DMS53 (cell line): ENCODE data around the gene CCDC9.
"Not testable (repeated sequence)": the region's sequence is repeated elsewhere in the genome, so short reads cannot be mapped to it uniquely, and the experiment has no call there.

Source experiments
- DNase-seq: peaks from one replicate; lab custom pipeline; 2025; lab: John Stamatoyannopoulos, UW

CCDC9 gene

DNA sequence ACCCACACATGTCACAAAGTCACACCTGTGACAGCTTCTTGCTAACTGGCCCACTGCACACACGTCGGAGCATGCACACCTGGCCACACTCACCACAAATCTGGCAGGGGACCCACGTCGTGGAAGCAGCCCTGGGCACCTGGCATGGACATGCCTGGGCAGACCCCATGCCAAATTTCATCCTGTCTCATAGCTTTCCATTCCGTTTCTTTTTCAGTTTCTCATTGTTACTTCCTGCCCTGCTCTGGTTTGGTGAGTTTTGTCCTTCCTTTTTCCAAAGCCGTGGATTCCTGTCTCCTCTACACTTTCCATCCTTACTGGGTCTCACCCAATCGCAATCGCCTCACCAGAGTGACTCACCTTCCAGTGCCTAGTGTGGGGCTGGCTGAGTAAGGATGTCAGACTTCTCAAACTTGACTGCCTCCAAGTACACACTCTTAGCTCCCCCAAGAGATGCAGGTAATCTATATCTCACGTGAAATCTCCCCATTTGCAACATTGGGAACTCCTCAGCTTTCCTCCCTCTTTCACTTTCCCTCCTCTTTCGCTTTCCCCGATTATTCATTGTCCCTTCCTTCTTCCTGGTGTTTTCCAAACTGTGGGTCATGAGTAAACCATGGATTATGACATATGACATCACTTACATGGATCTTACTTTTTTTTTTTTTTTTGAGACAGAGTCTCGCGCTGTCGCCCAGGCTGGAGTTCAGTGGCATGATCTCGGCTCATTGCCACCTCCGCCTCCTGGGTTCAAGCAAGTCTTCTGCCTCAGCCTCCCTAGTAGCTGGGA is 23.7 kb upstream of the CCDC9 start:
- DNase-seq: peak; percentile 76

DNA sequence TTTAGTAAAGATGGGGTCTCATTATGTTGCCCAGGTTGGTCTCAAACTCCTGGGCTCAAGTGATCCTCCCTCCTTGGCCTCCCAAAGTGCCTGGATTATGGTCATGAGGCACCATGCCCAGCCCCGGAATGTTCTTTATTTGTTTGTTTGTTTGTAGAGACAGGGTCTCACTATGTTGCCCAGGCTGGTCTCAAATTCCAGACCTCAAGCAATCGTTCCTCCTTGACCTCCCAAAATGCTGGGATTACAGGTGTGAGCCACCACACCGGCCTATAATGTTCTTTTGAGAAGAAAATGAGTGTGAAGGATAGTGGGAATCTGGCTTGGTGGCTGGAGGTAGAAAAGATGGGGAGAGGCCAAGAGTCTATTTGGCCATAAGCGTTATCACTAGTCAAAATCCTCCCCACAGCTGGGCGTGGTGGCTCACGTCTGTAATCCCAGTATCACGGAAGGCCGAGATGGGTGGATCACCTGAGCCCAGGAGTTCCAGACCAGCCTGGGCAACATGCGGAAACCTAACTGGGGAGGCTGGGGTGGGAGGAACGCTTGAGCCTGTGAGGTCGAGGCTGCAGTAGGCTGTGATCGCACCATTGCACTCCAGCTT is 20.2 kb upstream of the CCDC9 start:
- no peak for DNase-seq

DNA sequence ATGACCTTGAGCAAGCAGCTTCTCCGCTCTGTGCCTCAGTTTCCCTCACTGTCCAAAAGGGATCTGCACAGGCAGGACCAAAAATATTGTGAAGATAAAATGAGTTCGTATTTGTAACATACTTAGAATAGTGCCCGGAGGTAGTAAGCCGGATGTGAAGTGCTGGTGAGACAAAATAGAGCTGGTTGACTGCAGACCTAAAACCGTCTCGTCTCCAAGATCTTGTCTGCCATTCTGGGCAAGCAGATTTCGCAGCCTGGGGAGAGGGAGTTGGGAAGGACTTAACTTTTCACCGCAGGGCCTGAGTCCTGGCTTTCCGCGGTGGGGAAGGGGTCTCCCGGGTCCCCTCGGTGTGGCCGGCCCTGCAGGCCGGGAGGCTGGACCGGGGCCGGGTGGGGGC is 17.2 kb upstream of the CCDC9 start:
- DNase-seq: peak; percentile 58

DNA sequence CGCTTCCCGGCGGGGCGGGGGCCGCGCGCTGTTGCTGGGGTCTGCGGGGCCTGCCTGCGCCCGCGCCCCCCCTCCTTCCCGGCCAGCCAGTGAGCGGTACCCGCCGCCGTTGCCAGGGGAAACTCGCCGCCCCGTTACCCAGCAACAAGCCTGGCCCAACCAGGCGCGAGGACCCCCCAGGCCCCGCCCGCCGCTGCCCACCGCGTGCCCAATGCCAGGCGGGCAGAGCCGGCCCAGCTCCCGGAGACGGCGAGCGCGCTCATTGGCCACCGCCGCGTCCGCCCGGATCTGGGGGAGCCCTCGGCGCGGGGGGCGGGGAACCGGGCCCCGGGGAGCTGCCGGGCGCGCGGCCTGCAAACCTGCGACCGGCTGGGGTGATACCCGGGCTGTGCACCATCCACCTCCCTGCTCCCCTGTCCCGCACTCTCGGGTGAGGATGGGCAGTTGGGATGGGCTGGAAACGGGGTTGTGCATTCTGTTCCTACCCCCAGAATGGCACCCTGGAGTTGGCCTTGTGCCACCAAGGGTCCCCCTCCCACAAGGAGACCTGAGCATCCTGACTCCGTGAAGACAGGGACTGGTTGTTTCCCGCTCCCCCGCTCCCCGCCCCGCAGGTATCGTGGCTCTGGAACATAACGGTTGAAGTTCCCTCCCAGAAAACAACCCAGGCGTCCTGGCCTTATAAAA is 16.6 kb upstream of the CCDC9 start:
- DNase-seq: peak; percentile 83

DNA sequence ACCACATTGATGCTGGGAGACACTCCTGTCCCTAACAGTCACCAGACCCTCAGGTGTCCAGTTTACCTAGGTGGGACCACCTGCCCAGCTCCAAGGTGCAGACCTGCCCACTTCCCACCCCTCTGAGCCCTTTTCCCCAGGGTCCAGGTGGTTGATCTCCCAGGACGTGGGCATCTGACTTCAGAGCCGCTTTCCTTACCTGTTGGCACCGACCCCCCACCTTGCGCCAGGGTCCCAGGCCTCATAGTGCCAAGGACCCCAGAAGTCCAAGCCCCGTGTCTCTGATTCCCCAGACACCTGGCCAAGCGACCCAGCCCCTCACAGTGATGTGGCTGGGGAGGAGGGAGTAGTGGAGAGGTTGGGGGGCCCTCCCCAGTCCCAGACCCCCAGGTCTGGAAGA is 15.8 kb upstream of the CCDC9 start:
- no peak for DNase-seq

DNA sequence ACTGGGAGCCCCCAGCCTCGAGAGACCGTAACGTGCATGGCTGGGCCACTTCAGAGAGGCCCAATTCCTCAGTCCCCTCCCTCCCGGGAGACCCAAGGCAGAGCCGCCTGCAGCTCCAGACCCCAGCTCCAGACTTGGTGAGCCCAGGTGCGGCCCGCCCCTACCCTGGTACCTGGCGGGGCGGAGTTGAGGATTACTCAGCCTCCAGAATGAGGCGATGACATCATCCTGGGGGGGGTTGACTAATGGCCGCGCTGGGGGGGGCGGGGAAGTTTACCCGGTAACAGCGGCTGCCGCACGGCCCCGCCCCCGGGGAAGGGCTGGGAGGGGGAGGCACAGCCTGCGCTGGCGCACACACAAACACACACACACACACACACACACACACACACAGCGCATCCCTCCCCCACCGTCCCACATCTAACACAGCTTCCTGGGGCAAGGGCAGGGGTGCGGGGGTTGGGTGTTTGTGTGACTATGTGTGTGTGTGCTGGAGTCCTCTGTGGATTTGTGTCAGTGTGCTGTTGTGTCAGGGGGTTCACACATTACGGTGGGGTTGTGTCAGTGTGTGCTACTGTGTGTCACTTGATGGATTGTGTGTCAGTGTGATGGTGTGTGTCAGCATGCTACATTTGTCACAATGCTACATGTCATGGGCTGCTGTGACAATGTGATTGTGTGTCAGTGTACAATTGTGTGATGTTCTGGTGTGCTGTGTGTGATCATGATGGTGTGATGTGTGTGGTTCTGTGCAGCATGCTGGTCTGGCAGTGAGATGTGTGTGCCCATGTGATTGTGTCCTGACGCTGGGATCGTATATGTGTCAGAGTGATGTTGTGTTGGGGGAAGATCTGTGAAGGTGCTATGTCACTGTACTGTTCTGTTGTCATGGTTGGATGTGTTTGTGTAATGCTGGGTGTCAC is 15.1 kb upstream of the CCDC9 start:
- DNase-seq: peak; percentile 99

DNA sequence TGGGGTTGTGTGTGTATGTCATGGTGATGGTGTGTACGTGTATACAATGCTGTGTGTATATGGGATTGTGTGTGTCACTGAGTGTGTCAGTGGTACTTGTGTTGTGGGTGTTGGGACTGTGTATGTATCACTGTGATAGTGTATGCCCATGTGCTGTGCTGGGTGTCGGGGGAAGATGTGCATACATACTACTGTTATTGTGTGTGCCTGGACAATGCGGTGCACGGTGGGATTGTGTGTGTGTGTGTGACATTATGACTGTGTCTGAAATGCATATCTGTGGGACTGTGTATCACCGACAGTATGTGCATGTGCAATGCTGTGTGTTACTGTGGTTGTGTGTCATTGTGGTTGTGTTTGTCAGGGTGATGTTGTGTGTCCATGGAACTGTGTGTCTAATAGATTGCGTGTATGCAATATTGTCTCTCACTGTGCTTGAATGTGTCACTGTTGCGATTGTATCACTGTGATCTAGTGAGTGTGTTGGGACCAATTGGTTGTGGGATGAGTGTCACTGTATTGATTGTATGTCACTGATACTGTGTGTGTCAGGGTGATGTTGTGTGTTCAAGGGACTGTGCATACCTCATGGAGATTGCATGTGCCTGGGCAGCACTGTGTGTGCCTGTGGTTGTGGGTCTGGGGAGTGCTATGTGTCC is 14.3 kb upstream of the CCDC9 start:
- DNase-seq: peak; percentile 48

DNA sequence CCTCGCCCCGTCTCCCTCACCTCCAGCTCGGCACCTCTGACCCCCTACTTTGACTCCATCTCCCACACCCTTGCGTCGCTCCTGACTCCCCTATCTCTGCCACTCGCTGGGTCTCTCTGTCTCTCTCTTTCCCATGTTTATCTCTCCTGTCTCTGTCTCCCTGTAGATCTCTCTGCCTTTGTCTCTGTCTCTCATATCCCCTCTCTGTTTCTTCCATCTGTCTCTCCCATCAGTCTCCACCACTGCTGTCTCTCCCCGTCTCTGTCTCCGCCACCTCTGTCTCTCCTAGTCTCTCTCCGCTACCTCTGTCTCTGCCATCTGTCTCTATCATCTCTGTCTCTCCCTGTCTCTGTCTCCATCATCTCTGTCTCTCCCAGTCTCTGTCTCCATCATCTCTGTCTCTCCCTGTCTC is 13.0 kb upstream of the CCDC9 start:
- no peak for DNase-seq

DNA sequence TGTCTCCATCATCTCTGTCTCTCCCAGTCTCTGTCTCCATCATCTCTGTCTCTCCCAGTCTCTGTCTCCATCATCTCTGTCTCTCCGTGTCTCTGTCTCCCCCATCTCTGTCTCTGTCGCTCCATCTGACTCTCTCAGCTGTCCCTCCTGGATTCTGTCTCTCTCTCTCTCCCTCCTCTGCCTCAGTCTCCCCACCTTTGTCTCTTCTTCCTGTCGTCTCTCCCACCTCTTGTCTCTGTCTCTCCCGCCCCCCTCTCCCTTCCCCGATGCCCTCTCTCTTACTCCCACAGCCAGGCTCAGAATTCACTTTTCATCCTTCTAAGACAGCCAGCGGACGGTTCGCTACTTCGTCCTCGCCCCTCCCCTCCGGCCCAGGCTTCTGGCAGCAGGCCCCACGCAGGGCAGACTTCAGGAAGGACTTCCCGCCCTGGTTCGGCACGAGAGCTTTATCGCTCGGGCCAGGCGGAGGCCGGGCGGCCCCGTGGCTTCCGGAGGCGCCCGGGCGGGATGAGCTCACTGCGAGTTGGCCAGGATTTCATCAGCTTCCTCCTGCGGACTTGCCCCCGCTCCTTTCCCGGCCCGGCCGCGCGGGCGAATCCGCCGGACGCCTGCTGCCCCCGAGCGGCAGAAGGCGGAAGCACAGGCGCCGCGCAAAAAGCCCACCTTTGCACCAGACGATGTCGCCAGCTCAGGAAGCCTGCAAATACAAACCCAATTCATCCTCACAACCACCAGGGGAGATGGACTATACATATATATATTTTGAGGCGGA is 12.4 kb upstream of the CCDC9 start:
- DNase-seq: peak; percentile 98

DNA sequence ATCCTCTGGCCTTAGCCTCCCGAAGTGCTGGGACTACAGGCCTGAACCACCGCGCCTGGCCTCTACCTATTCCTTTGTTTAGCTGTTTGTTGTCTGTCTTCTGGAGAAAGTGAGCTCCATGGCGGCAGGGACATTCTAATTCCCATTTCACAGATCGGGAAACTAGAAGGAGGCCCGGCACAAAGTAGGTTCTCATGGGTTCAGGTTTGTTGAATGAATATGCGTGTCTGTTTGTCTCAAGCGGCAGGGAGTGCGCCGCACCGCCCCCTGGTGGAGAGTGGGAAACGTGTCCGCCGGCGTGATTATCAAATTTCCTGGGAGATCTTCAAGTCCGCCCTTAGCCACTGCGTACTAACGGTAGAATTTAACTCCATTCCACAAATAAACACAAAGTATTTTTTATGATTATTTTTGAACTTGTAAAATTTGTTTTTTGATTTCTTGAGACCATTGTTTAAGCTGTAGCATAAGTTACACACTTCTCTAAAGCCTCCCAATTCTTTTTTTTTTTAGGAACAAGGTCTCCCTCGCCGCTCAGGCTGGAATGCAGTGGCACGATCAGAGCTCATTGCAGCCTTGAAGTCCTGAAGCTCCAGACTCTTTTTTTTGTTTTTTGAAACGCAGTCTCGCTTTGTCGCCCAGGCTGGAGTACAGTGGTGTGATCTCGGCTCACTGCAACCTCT is 8.9 kb upstream of the CCDC9 start:
- peak; percentile 84 for DNase-seq

DNA sequence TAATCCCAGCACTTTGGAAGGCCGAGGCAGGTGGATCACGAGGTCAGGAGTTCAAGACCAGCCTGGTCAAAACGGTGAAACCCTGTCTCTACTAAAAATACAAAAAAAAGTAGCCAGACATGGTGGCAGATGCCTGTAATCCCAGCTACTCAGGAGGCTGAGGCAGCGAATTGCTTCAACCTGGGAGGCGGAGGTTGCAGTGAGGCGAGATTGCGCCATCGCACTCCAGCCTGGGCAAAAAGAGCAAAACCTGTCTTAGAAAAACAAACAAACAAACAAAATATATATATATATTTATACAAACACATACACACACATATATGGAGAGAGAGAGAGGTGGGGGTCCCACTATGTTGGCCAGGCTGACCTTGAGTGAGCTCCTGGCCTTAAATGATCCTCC is 3.3 kb upstream of the CCDC9 start:
- DNase-seq: not testable (repeated sequence)

DNA sequence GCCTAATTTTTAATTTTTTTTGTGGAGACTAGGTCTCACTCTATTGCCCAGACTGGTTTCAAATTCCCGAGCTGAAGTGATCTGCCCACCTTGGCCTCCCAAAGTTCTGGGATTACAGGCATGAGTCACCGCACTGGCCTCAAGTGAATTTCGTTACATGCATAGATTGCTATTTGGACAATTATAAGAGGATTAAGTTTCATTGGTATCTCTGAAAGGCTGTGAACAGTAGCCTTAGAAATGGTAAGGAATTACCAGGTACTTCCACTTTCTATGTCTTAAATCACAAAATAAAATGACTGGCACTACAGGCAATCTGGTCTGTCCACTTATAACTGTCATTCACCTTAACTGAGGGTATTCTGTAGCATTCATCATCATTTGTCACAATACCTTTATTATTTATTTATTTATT is 2.9 kb upstream of the CCDC9 start:
- DNase-seq: peak; percentile 57

DNA sequence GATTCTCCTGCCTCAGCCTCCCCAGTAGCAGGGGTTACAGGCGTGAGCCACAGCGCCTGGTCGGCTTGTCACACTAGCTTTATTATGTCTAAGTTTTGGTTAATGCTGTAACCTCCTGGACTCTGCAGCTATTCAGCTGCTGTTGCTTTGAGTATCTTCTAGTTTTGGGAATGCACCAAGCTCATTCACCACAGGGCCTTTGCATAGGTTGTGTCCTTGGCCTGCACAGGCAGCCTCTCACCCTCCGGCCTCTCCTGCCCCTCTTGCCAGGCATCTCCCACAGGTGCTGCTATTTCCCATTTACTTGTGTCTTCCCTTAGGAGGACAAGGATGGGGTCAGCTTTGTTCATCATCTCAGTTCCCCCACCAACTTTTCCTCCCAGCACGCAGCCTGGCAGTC is 2.4 kb upstream of the CCDC9 start:
- no peak for DNase-seq

DNA sequence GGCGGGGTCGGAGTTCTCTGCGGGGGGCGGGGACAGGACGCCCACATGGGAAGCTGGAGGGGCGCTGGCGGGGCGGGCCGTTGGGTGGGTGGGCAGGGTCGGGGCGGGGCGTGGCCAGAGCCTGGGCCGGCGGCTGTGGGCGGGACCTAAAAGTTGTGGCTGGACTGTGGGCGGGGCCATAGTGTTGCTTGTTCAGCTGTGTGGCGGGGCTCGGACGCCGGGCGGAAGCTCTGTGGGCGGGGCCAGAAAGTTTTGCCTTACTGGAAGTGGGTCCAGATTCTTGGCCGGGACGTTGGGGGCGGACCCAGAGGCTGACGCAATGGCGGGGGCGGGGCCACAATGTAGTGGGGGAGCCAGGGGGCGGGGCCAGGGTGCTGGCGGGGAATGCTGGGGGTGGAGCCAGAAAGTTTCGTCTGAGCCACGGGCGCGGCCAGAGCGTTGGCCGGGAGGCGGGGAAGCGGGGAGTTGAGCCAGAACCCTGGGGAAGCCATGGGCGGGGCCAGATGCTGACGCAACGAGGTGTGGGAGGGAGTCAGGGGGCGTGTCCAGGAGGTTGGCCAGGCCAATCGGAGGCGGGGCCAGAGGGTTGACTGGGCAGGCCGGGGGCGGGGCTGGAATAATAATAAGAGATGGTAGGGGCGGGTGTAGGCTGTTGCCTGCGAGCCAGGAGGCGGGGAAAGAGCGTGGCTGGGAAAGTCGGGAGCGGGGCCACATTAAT is 527 bp downstream of the CCDC9 start:
- DNase-seq: peak; percentile 100

DNA sequence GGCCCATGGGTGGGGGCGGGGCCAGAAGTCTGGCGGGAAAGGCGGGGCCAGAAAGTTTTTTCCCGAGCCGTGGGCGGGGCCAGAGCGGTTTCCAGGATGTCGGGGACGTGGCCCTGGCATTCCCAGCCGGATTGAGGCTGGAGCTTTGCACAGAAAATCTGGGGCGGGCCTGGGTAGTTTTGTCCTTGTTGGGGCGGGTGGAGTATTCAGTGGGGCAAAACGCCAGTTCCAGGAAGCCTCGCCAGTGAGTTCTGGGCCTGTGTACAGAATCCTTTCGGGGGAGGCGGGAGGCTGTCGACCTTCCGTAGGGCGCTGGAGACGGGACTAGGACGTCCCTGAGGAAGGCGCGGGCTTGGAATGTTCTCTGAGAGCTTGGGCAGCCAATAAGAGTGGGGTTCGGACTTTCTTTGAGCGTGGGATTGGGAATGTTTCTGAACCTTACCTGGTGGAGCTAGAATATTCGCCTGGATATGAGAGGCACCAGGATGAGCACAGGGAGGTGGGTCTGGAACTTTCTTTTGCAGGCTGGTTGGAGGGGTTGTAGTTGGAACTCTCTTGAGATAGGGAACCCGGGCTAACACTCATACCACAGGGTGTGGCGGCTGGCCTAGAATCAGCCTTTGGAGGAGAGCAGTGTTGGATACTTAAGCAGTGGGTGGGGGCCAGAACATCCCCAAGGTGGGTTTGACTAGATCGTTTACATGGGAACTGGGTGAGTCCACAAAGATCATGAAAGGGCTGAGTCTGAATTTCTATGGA is 1.3 kb downstream of the CCDC9 start:
- DNase-seq: no peak

DNA sequence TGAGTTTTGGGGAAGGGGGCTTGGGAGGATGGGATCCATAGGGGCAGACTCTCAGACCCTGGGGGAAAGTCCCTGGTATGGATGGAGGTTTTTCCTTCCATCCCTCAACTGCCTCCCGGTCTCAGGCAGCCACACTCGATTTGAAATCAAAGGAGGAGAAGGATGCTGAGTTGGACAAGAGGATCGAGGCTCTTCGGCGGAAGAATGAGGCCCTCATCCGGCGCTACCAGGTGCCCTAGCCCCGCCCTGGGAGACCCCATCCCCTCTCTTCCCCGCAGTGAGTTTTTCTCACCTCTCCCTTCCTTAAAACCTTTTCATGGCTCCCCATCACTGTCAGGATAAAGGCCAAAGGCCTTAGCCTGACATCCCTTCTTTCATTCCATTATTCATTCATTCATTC is 2.1 kb downstream of the CCDC9 start:
- no peak for DNase-seq

DNA sequence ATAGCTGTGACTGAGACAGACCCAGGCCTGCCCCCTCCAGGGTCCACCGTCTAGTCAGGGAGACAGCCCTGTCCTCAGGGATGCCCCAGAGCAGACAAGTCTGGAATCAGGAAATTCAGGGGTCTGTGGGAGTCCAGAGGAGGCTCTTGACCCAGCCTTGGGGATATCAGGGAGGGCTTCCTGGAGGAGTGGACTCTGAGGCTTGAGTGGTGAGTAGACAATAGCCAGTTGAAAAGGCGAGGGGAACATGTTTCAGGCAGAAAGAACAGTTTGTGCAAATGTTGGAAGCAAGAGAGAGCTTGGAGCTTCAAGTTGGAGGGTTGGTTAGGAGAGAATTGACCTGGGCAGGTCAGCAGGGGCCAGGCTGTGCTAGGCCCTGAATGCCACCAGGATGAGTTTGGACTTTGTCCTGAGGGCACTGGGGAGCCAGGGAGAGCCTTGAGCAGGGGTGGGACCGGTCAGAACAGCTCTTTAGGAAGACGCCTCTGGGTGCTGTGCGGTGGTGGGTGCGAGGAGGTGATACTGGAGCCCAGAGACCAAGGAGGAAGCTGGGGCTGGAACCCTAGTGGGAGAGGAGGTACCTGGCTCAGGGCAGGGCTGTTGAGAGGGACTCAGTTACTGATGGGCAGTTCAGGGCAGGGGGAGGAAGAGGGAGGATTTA is 2.7 kb downstream of the CCDC9 start:
- DNase-seq: no peak

DNA sequence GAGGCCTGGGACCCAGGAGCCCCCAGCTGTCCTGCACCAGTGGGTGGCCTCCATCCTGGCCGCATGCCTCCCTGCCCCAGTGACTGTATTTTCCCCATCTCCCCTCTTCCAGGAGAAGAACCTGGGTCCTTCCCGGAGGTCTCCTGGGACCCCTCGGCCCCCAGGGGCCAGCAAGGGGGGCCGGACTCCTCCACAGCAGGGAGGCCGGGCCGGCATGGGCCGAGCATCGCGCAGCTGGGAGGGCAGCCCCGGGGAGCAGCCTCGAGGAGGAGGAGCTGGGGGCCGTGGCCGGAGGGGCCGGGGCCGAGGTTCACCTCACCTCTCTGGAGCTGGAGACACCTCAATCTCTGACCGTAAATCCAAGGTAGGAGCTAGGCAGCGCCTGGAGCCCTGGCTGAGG is 4.2 kb downstream of the CCDC9 start:
- no peak for DNase-seq
